HepG2 (cell line): ENCODE results near the gene PDLIM5. TPM values are rescaled to one million over a fixed set of nuclear protein-coding genes. Genes with fewer than 3 reads are reported as not detected.

Source experiments
- ATAC-seq: fragments of 200-7000 bp; cut with Tn5 transposase; 3 replicates; pipeline ENCODE4 v1.9.1; 2020; ENCODE audit warnings: mild to moderate bottlenecking, moderate library complexity
- BruUV-seq: library from RNA; stranded (reverse); fragments of 400-500 nt; replicated peaks from 2 replicates; lab custom pipeline; 2021; lab: Mats Ljungman, UMichigan
- CTCF ChIA-PET: fragments of 300-600 bp; formaldehyde crosslinking; extraction: SDS; loops from one replicate; lab custom pipeline; 2021; ENCODE audit warnings: low total read pairs, inconsistent platforms, low intra/inter-chr PET ratio; lab: Yijun Ruan, JAX
- POLR2A ChIA-PET: fragments of 350-600 bp; sonication (Branson Sonifier 250); formaldehyde crosslinking; loops from one replicate; lab custom pipeline; 2020; ENCODE audit warnings: antibody characterized with exemption, inconsistent platforms; lab: Yijun Ruan, JAX
- DNase-seq: peaks from one replicate; pipeline ENCODE4 v3.0.0-alpha.2; 2015; ENCODE audit warnings: low spot score
- FAIRE-seq: peaks from 3 replicates; lab custom pipeline; 2011; peaks lifted over from hg19 to GRCh38; lab: Jason Lieb, UNC
- H2AFZ ChIP-seq: one replicate; pipeline ENCODE4 v1.6.1; 2011; ENCODE audit warnings: low read length, inconsistent platforms
- H3K27ac ChIP-seq: fragments of 300-600 bp; 3 replicates; pipeline ENCODE4 v1.8.0; 2011; ENCODE audit warnings: mixed run types, mild to moderate bottlenecking, mixed read lengths, low read length, inconsistent platforms; ENCODE audit not compliant: insufficient read depth; ENCODE audit errors: extremely low read length
- H3K27me3 ChIP-seq, 2 experiments: fragments of 200-600 bp in 1 of 2; 2 replicates in 1 of 2; 3 replicates in 1 of 2; pipeline versions ENCODE4 v1.6.0 to v1.8.0; 2011; ENCODE audit warnings: low read length in 2 of 2, mild to moderate bottlenecking in 2 of 2, moderate library complexity in 2 of 2, inconsistent platforms in 1 of 2; ENCODE audit not compliant: insufficient read depth in 2 of 2, control insufficient read depth in 1 of 2
- H3K36me3 ChIP-seq, 2 experiments: fragments of 200-600 bp in 1 of 2; replicated peaks in 1 of 2; 2 replicates in 1 of 2; 3 replicates in 1 of 2; pipeline versions ENCODE4 v1.5.1 to v1.8.0; 2011; ENCODE audit warnings: low read length in 2 of 2, inconsistent platforms in 1 of 2; ENCODE audit not compliant: insufficient read depth in 2 of 2, control insufficient read depth in 1 of 2
- H3K4me1 ChIP-seq: 2 replicates; pipeline ENCODE4 v1.5.1; 2012; ENCODE audit warnings: low read length, inconsistent platforms; ENCODE audit not compliant: insufficient read depth
- H3K4me2 ChIP-seq: 2 replicates; pipeline ENCODE4 v1.6.0; 2011; ENCODE audit warnings: low read depth, low read length, inconsistent platforms
- H3K4me3 ChIP-seq, 3 experiments: fragments of 200-600 bp in 1 of 3; sonication (generic), shearing (Covaris generic) in 1 of 3; replicated peaks in 1 of 3; 2 replicates each; pipeline ENCODE4 v1.5.1; 2011 to 2016; ENCODE audit warnings: low read length in 3 of 3, inconsistent platforms in 2 of 3, low read depth in 2 of 3, mild to moderate bottlenecking in 2 of 3, control low read depth in 1 of 3, mixed read lengths in 1 of 3; ENCODE audit not compliant: insufficient read depth in 1 of 3
- H3K79me2 ChIP-seq: one replicate; pipeline ENCODE4 v1.6.1; 2011; ENCODE audit warnings: low read length, inconsistent platforms; ENCODE audit not compliant: insufficient read depth
- H3K9ac ChIP-seq: 2 replicates; pipeline ENCODE4 v1.6.0; 2011; ENCODE audit warnings: mild to moderate bottlenecking, low read depth, low read length, inconsistent platforms; ENCODE audit not compliant: insufficient read depth
- H3K9me3 ChIP-seq: 2 replicates; pipeline ENCODE4 v1.5.1; 2012; ENCODE audit warnings: mild to moderate bottlenecking, low read length
- H4K20me1 ChIP-seq: 2 replicates; pipeline ENCODE4 v1.6.0; 2011; ENCODE audit warnings: inconsistent platforms, mild to moderate bottlenecking, low read length, moderate library complexity; ENCODE audit not compliant: insufficient read depth
- FIP1L1 ChIP-seq: fragments of 200-400 bp; formaldehyde crosslinking; IDR thresholded peaks from 2 replicates; pipeline ENCODE4 v1.6.1; 2018; ENCODE audit warnings: low read depth, mild to moderate bottlenecking, low read length, moderate library complexity, borderline replicate concordance; ENCODE audit not compliant: insufficient read depth
- GFI1 ChIP-seq: sonication (generic); formaldehyde crosslinking; IDR thresholded peaks from 2 replicates; pipeline ENCODE4 v1.5.0; 2020; ENCODE audit warnings: missing genetic modification reagents, mild to moderate bottlenecking, borderline replicate concordance
- HMG20A ChIP-seq: IDR thresholded peaks from 2 replicates; pipeline ENCODE4 v1.6.1; 2016; ENCODE audit warnings: borderline replicate concordance
- HMG20B ChIP-seq: conservative IDR thresholded peaks from 2 replicates; pipeline ENCODE4 v1.6.1; 2016; ENCODE audit warnings: missing genetic modification reagents, missing compliant biosample characterization
- HOXA9 ChIP-seq: sonication (generic); formaldehyde crosslinking; IDR thresholded peaks from 2 replicates; pipeline ENCODE4 v1.8.1; 2022; ENCODE audit warnings: missing genetic modification reagents, mild to moderate bottlenecking, moderate library complexity, borderline replicate concordance
- MYNN ChIP-seq: sonication (generic); formaldehyde crosslinking; IDR thresholded peaks from 2 replicates; pipeline ENCODE4 v1.4.0; 2020; ENCODE audit warnings: mild to moderate bottlenecking, low read depth, missing genetic modification reagents
- RBM39 ChIP-seq: fragments of 200-400 bp; formaldehyde crosslinking; IDR thresholded peaks from one replicate; pipeline ENCODE4 v1.6.1; 2018; ENCODE audit warnings: antibody characterized with exemption, mild to moderate bottlenecking, low read depth, low read length; ENCODE audit not compliant: poor library complexity, severe bottlenecking
- RFX1 ChIP-seq: fragments of 450-650 bp; IDR thresholded peaks from 2 replicates; pipeline ENCODE4 v1.6.1; 2017
- RFX5 ChIP-seq: IDR thresholded peaks from 2 replicates; pipeline ENCODE4 v1.6.1; 2011; ENCODE audit warnings: low read depth, low read length, improper control_type of control experiment
- SP140L ChIP-seq: sonication (generic); formaldehyde crosslinking; IDR thresholded peaks from 2 replicates; pipeline ENCODE4 v1.4.0; 2020; ENCODE audit warnings: missing genetic modification reagents, borderline replicate concordance
- TBP ChIP-seq: sonication (generic); formaldehyde crosslinking; IDR thresholded peaks from 2 replicates; pipeline ENCODE4 v1.5.0; 2020; ENCODE audit warnings: missing genetic modification reagents
- YY1 ChIP-seq: IDR thresholded peaks from 2 replicates; pipeline ENCODE4 v1.6.1; 2011; ENCODE audit warnings: low read length, low read depth, moderate library complexity, mild to moderate bottlenecking; ENCODE audit not compliant: insufficient read depth, insufficient replicate concordance
- ZBTB3 ChIP-seq: sonication (generic); formaldehyde crosslinking; IDR thresholded peaks from 2 replicates; pipeline ENCODE4 v1.4.0; 2020; ENCODE audit warnings: low read depth, mild to moderate bottlenecking, moderate library complexity, missing genetic modification reagents, borderline replicate concordance
- ZNF329 ChIP-seq: sonication (generic); formaldehyde crosslinking; IDR thresholded peaks from 2 replicates; pipeline ENCODE4 v1.9.0; 2021; ENCODE audit warnings: low read depth, mild to moderate bottlenecking, missing genetic modification reagents
- ZNF772 ChIP-seq: sonication (generic); formaldehyde crosslinking; IDR thresholded peaks from 2 replicates; pipeline ENCODE4 v1.5.0; 2020; ENCODE audit warnings: mild to moderate bottlenecking, missing genetic modification reagents
- ZNF891 ChIP-seq: sonication (generic); formaldehyde crosslinking; IDR thresholded peaks from 2 replicates; pipeline ENCODE4 v1.5.0; 2020; ENCODE audit warnings: mild to moderate bottlenecking, missing genetic modification reagents
- WGBS: methylation state at CpG from one replicate; pipeline ENCODE4 v1.1.6; 2017; ENCODE audit warnings: low lambda C conversion rate; 5-methylcytosine and 5-hydroxymethylcytosine counted together
- in situ Hi-C: cut with HindIII; loops from 2 replicates; pipeline ENCODE4 v1.10.0; 2017; ENCODE audit warnings: low pct_unique_long_range_greater_than_20kb; ENCODE audit not compliant: extremely low pct_ligation_motif_present
- intact Hi-C: fragments of 100-400 bp; cut with micrococcal nuclease; formaldehyde crosslinking; loops from one replicate; pipeline ENCODE4 v1.10.0; 2022; ENCODE audit not compliant: unreplicated experiment
- polyA plus RNA-seq, 8 experiments: library from polyadenylated mRNA; depleted of rRNA in 3 of 8; stranded (reverse) in 7 of 8; unstranded in 1 of 8; fragments of >200 nt; fragmentation: Illumina TruSeq in 4 of 8; extraction: Trizol in 4 of 8; gene quantifications; 2 replicates each; pipeline versions ENCODE4 v1.2.1 to v1.2.3, GENCODE V29; 2011 to 2016; ENCODE audit warnings: low read depth in 4 of 8, missing spikeins in 1 of 8, mixed read lengths in 1 of 8; ENCODE audit not compliant: insufficient read depth in 1 of 8
- total RNA-seq, 5 experiments: library from RNA; depleted of rRNA; stranded (reverse); fragments of >200 nt; fragmentation: Illumina TruSeq; extraction: Trizol; gene quantifications; 2 replicates each; pipeline ENCODE4 v1.2.3, GENCODE V29; 2016; ENCODE audit warnings: low read depth in 1 of 5
- TF ChIP-seq, protein P1 (sequence below): sonication (generic); formaldehyde crosslinking; IDR thresholded peaks from 2 replicates; pipeline ENCODE4 v1.4.0; 2020; ENCODE audit warnings: mild to moderate bottlenecking, missing genetic modification reagents, borderline replicate concordance

Gene PDLIM5
- total and polyA plus RNA-seq, 2 of the 13 experiments (the other 11 are each of a cell fraction or from before 2014, with no cell fraction given): 52.8 to 119 TPM

DNA sequence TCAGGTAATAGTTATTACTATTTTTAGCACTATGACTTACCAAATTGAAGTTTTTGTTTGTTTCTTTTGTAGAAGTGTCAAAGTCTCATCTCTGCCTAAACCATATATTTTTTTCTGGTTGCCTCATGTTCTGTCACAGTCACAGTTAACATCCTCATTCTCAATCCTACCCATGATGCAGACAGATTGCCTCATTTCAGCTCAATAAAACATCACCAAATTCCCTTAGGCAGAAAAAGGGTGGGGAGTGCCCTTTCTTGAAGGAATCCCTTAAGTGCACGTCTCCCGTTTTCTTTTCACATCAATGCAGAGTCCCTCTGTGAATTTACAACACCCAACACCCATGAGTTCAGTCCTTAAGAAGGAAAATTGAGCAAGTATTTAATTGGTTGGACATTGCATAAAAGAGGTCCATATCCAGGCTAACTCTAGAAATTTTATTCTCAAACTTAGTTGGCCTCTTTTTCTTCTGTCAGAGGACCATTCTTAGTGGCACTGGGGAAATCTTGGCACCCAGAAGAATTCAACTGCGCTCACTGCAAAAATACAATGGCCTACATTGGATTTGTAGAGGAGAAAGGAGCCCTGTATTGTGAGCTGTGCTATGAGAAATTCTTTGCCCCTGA lies 202.4 kb downstream of the PDLIM5 start:
- in situ Hi-C loops: no loop called here
- Histone ChIP-seq H3K27me3 (no peaks in the 10 kb centered on the region), H2AFZ (no peak overlapping the region), H3K4me3 (no peak overlapping the region), H4K20me1 (no peaks in the 10 kb centered on the region), H3K4me2 (no peak overlapping the region), H3K79me2 (no peaks in the 10 kb centered on the region), H3K36me3 (peaks cover 6 to 20% of the 10 kb centered on the region in 2 experiments), H3K4me1 (no peaks in the 10 kb centered on the region), H3K27ac (no peak overlapping the region), H3K9me3 (no peaks in the 10 kb centered on the region), H3K9ac (no peak overlapping the region)
- TF ChIP-seq ZBTB3 (no peak), GFI1 (CRISPR knock-in tag) (no peak), ZNF772 (no peak), RBM39 (no peak), ZNF891 (CRISPR knock-in tag) (no peak), ZNF329 (CRISPR knock-in tag) (no peak), RFX1 (no peak), MYNN (CRISPR knock-in tag) (no peak), FIP1L1 (no peak), RFX5 (no peak), SP140L (CRISPR knock-in tag) (no peak), HMG20A (CRISPR knock-in tag) (no peak), YY1 (no peak), HOXA9 (CRISPR knock-in tag) (no peak), HMG20B (CRISPR knock-in tag) (no peak), TBP (CRISPR knock-in tag) (no peak)
- TF ChIP-seq, protein P1, sequence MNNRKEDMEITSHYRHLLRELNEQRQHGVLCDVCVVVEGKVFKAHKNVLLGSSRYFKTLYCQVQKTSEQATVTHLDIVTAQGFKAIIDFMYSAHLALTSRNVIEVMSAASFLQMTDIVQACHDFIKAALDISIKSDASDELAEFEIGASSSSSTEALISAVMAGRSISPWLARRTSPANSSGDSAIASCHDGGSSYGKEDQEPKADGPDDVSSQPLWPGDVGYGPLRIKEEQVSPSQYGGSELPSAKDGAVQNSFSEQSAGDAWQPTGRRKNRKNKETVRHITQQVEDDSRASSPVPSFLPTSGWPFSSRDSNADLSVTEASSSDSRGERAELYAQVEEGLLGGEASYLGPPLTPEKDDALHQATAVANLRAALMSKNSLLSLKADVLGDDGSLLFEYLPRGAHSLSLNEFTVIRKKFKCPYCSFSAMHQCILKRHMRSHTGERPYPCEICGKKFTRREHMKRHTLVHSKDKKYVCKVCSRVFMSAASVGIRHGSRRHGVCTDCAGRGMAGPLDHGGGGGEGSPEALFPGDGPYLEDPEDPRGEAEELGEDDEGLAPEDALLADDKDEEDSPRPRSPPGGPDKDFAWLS (CRISPR knock-in tag): no peak
- BruUV-seq: no TSS peak
- DNase-seq: no peak
- ATAC-seq: no peak
- ChIA-PET POLR2A (no interaction called here), CTCF (no interaction called here)
- intact Hi-C loops: no loop called here
- FAIRE-seq: no peak
- 98% methylated on average over 3 of the region's 3 CpGs for WGBS
